Hindlimb muscle (tissue), 1 donor: Measurements from ENCODE around the gene IKBKG. TPM values are rescaled to one million over a fixed set of nuclear protein-coding genes. Genes with fewer than 3 reads are reported as not detected.
A peak's percentile ranks its signal among the peaks of the same experiment; 100 is the strongest.
"Not testable (repeated sequence)": the region's sequence is repeated elsewhere in the genome, so short reads cannot be mapped to it uniquely, and the experiment has no call there.

ENCODE experiments used
- DNase-seq: peaks from one replicate; pipeline ENCODE4 v3.0.0-alpha.2; 2013
- polyA plus RNA-seq: library from polyadenylated mRNA; unstranded; fragments of 120-200 nt; gene quantifications from one replicate; pipeline ENCODE4 v1.2.1, GENCODE V29; 2013; ENCODE audit not compliant: insufficient read length

IKBKG gene
- polyA plus RNA-seq, 1 donor = 14.4 TPM

GRCh38 chrX:154526901-154527675 lies 20.3 kb upstream of the IKBKG start:
- peak; percentile 88 for DNase-seq

- no peak for DNase-seq
Measured at GRCh38 chrX:154529206-154529612, 18.2 kb upstream of the IKBKG start.

GRCh38 chrX:154530286-154530685 lies 17.1 kb upstream of the IKBKG start:
- DNase-seq = no peak

- no peak for DNase-seq
Measured at GRCh38 chrX:154531626-154532025, 15.8 kb upstream of the IKBKG start.

- no peak for DNase-seq
Measured at GRCh38 chrX:154532690-154533089, 14.7 kb upstream of the IKBKG start.

GRCh38 chrX:154534526-154535322 lies 12.7 kb upstream of the IKBKG start:
- DNase-seq = peak; percentile 87

- DNase-seq = no peak
Measured at GRCh38 chrX:154535892-154536291, 11.5 kb upstream of the IKBKG start.

GRCh38 chrX:154539077-154539476 lies 8.3 kb upstream of the IKBKG start:
- no peak for DNase-seq

- DNase-seq = not testable (repeated sequence)
Measured at GRCh38 chrX:154540365-154540764, 7.1 kb upstream of the IKBKG start.

- no peak for DNase-seq
Measured at GRCh38 chrX:154540897-154541535, 6.4 kb upstream of the IKBKG start.

- DNase-seq = no peak
Measured at GRCh38 chrX:154541589-154541895, 5.9 kb upstream of the IKBKG start.

- DNase-seq = no peak
Measured at GRCh38 chrX:154541896-154542722, 5.3 kb upstream of the IKBKG start.

- DNase-seq = no peak
Measured at GRCh38 chrX:154542723-154543424, 4.5 kb upstream of the IKBKG start.

- DNase-seq = no peak
Measured at GRCh38 chrX:154545673-154546274, 1.6 kb upstream of the IKBKG start.

GRCh38 chrX:154546354-154547244 lies 821 bp upstream of the IKBKG start, which contains the start of gene G6PD:
TSS of gene G6PD (minus strand) at chrX:154546846. CDS start at chrX:154546155, 691 bp downstream.
- DNase-seq = peak; percentile 69

- DNase-seq = no peak
Measured at GRCh38 chrX:154548028-154548316, 552 bp downstream of the IKBKG start.

GRCh38 chrX:154549766-154550165 lies 2.3 kb downstream of the IKBKG start:
- no peak for DNase-seq

- not testable (repeated sequence) for DNase-seq
Measured at GRCh38 chrX:154552112-154552806, 4.8 kb downstream of the IKBKG start.

- not testable (repeated sequence) for DNase-seq
Measured at GRCh38 chrX:154558060-154558690, 10.8 kb downstream of the IKBKG start.
